ENCODE results near the gene C15orf39. TPM values are rescaled to one million over a fixed set of nuclear protein-coding genes. Genes with fewer than 3 reads are reported as not detected.

The C15orf39 gene
- polyA plus RNA-seq, 3 donors, result 8.9 to 80.7 (median 18.2) TPM

DNA sequence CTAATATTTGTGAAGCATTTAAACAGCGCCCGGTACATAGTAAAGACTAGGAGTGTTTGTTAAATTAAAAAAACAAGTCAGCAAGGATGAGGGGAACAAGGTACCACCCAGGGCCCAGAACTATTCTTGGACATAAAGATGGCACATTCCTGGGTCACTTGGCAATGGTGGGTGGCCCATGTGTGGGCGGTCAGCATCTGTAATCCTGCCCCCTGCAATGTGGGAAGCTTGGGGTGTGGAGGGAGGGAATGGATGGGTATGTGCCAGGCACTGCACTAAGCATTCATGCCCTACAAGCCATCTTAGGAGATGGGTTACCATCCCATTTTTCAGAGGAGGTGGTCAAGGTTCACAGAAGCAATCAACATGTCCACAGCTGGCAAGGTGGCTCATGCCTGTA, 7.3 kb upstream of the C15orf39 start:
- TF ChIP-seq, protein P1, sequence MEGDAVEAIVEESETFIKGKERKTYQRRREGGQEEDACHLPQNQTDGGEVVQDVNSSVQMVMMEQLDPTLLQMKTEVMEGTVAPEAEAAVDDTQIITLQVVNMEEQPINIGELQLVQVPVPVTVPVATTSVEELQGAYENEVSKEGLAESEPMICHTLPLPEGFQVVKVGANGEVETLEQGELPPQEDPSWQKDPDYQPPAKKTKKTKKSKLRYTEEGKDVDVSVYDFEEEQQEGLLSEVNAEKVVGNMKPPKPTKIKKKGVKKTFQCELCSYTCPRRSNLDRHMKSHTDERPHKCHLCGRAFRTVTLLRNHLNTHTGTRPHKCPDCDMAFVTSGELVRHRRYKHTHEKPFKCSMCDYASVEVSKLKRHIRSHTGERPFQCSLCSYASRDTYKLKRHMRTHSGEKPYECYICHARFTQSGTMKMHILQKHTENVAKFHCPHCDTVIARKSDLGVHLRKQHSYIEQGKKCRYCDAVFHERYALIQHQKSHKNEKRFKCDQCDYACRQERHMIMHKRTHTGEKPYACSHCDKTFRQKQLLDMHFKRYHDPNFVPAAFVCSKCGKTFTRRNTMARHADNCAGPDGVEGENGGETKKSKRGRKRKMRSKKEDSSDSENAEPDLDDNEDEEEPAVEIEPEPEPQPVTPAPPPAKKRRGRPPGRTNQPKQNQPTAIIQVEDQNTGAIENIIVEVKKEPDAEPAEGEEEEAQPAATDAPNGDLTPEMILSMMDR (IDR thresholded peaks at IDR 0.05), result no peak
- peaks cover 9 to 21% (median 20%) of the 10 kb centered on the region in 3 donors for H3K27me3 Mint-ChIP-seq (ENCODE audit: low read depth in 3 of 3)

DNA sequence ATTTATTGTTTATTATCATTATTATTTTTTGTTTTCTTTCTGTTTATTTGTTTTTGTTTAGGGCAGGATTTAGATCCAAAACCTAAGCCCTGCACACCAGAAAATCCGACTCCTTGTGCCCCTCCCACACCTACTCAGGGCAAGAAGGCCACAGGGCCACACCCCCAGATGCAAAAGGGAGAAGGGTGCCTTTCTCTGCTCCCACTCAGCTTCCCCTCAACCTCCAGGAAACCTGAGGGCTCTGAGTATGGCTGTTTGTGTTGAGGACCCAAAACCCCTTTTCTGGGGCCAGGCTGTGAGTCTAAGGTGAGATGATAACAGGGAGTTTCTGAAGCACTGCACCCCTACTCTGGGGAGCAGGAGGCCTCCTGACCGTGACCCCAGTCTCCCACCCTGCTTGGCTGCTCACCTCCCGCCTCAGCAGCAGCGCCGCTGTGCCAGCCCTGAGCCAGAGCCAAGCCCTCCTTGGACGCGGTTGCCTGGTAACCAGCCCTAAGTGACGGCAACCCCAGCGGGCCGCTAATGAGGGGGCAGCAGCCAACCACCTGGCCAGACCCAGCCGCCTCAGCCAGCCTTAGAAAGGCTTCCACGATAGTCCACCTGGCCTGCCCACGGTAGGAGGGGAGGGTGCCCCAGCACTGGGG, 6.4 kb upstream of the C15orf39 start:
- no peaks in the 10 kb centered on the region for H3K79me2 ChIP-seq (ENCODE audit: insufficient read depth, low read length)
- no peak overlapping the region for H3K4me3 ChIP-seq (replicated peaks in 1 of 3; ENCODE audit: low read depth in 2 of 3, low read length in 3 of 3)
- no peak overlapping the region for H3K4me2 ChIP-seq (replicated peaks; ENCODE audit: extremely low read depth, low read length, poor library complexity, severe bottlenecking)
- peaks cover 44% of the 10 kb centered on the region for H3K4me1 Mint-ChIP-seq
- H3K36me3 Mint-ChIP-seq, result peaks cover 0 to 4% of the 10 kb centered on the region in 2 donors
- peaks cover 39 to 52% of the 10 kb centered on the region in 2 donors for H3K4me1 ChIP-seq (ENCODE audit: control insufficient read depth in 1 of 2, insufficient read depth in 2 of 2, low read length in 2 of 2)
- 4% methylated on average over 12 of the region's 13 CpGs for WGBS (ENCODE audit: insufficient coverage)
- DNase-seq, result no peak
- H3K4me3 Mint-ChIP-seq, result peak overlapping the region in 1 of 2 donors; percentile 42
- no peak overlapping the region for H3K27ac Mint-ChIP-seq
- TF ChIP-seq, protein P1 (IDR thresholded peaks at IDR 0.05), result no peak
- no peak overlapping the region for H2AFZ ChIP-seq (ENCODE audit: insufficient read depth, low read depth, low read length, poor library complexity, severe bottlenecking)
- peaks cover 9 to 22% (median 19%) of the 10 kb centered on the region in 3 donors for H3K27me3 Mint-ChIP-seq (ENCODE audit: low read depth in 3 of 3)
- H3K9ac ChIP-seq (ENCODE audit: insufficient read depth, low read length, poor library complexity, severe bottlenecking), result no peak overlapping the region
- H3K36me3 ChIP-seq (replicated peaks in 1 of 2; ENCODE audit: control insufficient read depth in 1 of 2, insufficient read depth in 2 of 2, low read length in 2 of 2), result no peaks in the 10 kb centered on the region
- peaks cover 0 to 10% of the 10 kb centered on the region in 2 donors for H3K9me3 ChIP-seq (replicated peaks in 1 of 2; ENCODE audit: control insufficient read depth in 1 of 2, insufficient read depth in 1 of 2, low read length in 2 of 2)
- peaks cover 0 to 7% of the 10 kb centered on the region in 2 donors for H3K27me3 ChIP-seq (ENCODE audit: control insufficient read depth in 2 of 2, insufficient read depth in 2 of 2, low read length in 2 of 2)
- peaks cover 3 to 15% (median 9%) of the 10 kb centered on the region in 7 donors for H3K9me3 Mint-ChIP-seq
- no peak overlapping the region for H3K27ac ChIP-seq (ENCODE audit: low read depth in 1 of 2, low read length in 2 of 2)
- intact Hi-C loops (cut with micrococcal nuclease), result no loop called here
- H4K20me1 ChIP-seq (ENCODE audit: insufficient read depth, low read length), result no peaks in the 10 kb centered on the region

More for the DNA sequence above, 7.3 kb upstream of the C15orf39 start:
- Histone ChIP-seq H3K79me2 (ENCODE audit: insufficient read depth, low read length) (no peaks in the 10 kb centered on the region), H4K20me1 (ENCODE audit: insufficient read depth, low read length) (no peaks in the 10 kb centered on the region), H3K27me3 (ENCODE audit: control insufficient read depth in 2 of 2, insufficient read depth in 2 of 2, low read length in 2 of 2) (peaks cover 0 to 7% of the 10 kb centered on the region in 2 donors), H3K27ac (ENCODE audit: low read depth in 1 of 2, low read length in 2 of 2) (no peak overlapping the region), H2AFZ (ENCODE audit: insufficient read depth, low read depth, low read length, poor library complexity, severe bottlenecking) (no peak overlapping the region), H3K9me3 (replicated peaks in 1 of 2; ENCODE audit: control insufficient read depth in 1 of 2, insufficient read depth in 1 of 2, low read length in 2 of 2) (peaks cover 0 to 11% of the 10 kb centered on the region in 2 donors), H3K36me3 (replicated peaks in 1 of 2; ENCODE audit: control insufficient read depth in 1 of 2, insufficient read depth in 2 of 2, low read length in 2 of 2) (no peaks in the 10 kb centered on the region), H3K4me3 (replicated peaks in 1 of 3; ENCODE audit: low read depth in 2 of 3, low read length in 3 of 3) (no peak overlapping the region), H3K9ac (ENCODE audit: insufficient read depth, low read length, poor library complexity, severe bottlenecking) (no peak overlapping the region), H3K4me1 (ENCODE audit: control insufficient read depth in 1 of 2, insufficient read depth in 2 of 2, low read length in 2 of 2) (peaks cover 31 to 43% of the 10 kb centered on the region in 2 donors), H3K4me2 (replicated peaks; ENCODE audit: extremely low read depth, low read length, poor library complexity, severe bottlenecking) (no peak overlapping the region)
- no peak overlapping the region for H3K27ac Mint-ChIP-seq
- peak overlapping the region in 1 of 2 donors; percentile 42 for H3K4me3 Mint-ChIP-seq
- H3K4me1 Mint-ChIP-seq, result peaks cover 35% of the 10 kb centered on the region
- DNase-seq, result no peak
- peaks cover 0 to 4% of the 10 kb centered on the region in 2 donors for H3K36me3 Mint-ChIP-seq
- peaks cover 3 to 16% (median 11%) of the 10 kb centered on the region in 7 donors for H3K9me3 Mint-ChIP-seq
- intact Hi-C loops (cut with micrococcal nuclease), result no loop called here
- 100% methylated on average over 3 of the region's 3 CpGs for WGBS (ENCODE audit: insufficient coverage)
